Head of caudate nucleus (tissue), 42 donors: ENCODE measurements around the gene OLFML1.

Experiments used
- DNase-seq, 42 donors: peaks; one replicate each; pipeline versions ENCODE4 v3.0.0 to v3.0.0-alpha.2; 2020 to 2021; ENCODE audit warnings: mixed read lengths in 7 of 42
- intact Hi-C: fragments of 100-400 bp; cut with DNase I; formaldehyde crosslinking; loops from one replicate; pipeline ENCODE4 v1.15.0; 2022

Gene OLFML1

GRCh38 chr11:7546324-7546791 lies 61.1 kb downstream of the OLFML1 start:
- DNase-seq, result no peak
- intact Hi-C loops, result no loop called here

DNA sequence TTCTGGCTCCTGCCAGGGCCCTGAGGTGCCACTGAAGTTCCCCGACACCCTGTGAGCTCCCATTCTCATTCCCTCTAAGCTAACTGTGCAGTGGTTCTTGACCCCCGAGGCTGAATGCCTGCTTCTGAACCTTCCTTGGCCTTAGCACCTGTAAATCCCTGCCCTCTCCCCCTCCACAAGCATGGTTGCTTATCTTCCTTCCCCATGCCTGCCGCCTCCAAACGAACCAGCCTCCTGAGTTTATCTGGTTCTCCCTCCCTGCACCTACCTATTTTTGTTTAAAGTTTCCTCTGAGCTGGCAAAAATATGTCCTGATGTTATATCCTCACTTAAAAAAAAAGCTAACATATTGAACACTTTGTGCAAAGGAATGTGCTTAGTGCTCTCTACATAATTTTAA lies 62.4 kb downstream of the OLFML1 start:
- intact Hi-C loops, result no loop called here
- DNase-seq, result no peak

GRCh38 chr11:7548659-7549274 lies 63.5 kb downstream of the OLFML1 start:
- DNase-seq, result no peak
- intact Hi-C loops, result no loop called here

DNA sequence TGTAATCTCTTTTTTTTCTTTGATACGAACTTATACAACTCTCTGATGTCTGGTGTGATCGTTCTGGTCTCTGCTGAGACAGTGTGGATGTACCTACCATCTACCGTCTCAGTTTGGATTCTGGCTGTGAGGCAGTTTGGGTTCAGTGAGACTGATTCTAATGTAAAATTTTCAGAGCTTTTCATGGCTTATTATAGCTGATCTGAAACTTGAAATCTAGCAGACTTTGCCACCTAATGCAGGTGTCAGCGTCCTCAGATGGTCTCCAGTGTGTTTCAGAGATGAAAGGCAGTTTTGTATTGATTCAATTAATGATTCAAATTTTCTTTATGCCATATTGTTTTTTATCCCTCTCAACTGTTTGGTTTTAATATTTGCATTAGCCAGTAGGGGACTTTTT lies 64.4 kb downstream of the OLFML1 start:
- intact Hi-C loops, result no loop called here
- no peak for DNase-seq

GRCh38 chr11:7551571-7551970 lies 66.3 kb downstream of the OLFML1 start:
- intact Hi-C loops, result no loop called here

DNA sequence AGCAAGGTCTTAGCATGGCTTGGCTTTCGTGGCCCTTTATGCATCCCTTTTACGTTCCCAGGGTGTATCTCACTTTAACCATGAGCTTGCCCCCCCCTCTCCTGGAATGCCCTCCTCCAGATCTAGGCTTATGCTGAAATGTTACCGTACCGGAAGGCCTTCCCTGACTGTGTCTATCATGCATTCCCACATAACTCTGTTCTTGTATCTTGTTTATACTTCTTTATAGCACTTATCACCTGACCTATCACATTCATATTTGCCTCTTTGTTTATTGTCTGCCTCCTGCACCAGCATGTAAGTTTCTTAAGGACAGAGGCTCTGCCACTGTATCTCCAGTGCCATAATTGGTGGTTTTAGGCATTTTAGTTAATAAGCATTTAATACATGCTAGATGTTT lies 67.4 kb downstream of the OLFML1 start:
- intact Hi-C loops, result no loop called here
- no peak for DNase-seq

More at GRCh38 chr11:7551571-7551970, 66.3 kb downstream of the OLFML1 start:
- DNase-seq, result no peak

DNA sequence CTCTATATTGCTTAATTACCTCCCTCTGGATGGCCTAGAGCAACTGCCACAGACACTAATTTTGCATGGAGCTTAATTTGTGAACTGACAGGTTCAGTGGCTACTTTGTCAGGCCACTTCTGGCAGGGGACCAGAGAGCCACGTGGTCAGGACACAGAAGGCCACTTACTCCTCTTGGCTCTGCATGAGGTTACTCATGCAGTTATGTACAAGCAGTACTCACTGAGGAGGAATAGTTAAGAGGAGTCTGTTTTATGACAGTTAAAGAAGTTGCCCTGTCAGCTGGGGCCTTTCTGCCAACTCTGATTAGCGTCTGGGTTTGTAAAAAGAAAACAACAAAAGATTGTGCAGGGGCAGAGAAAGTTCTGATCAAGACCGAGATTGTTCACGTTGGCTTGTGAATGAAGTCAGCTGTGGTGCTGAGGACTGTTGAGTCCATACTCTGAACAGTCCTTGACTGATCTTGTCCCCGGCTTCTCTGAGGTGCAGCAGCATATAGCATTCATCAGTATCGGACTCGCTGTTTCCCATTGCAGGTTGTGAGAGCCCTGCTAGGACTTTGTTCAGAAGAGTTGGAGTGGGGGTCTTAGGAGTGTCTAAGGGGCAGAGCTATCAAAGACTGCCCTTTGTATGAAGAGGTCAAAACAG lies 69.9 kb downstream of the OLFML1 start:
- intact Hi-C loops, result no loop called here
- DNase-seq, result peak in 41 of 42 donors; percentile 51 to 92 (median 77)

DNA sequence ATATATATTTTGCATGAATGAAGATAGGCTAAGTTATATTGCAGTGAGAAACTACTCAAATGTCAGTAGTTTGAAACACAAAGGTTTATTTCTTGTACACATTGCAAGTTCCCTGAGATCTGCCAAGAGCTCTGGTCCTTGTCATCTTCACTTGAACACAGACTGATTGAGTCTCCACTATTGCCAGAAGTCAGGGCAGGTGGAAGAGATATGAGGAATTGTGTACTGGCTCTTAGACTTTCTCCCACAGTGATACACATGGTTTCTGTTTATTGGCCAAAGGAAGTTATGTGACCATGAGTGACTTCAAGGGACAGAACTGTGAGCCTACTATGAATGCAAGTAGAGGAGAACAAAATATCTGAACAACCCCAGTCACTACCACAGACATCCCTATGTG lies 72.7 kb downstream of the OLFML1 start:
- intact Hi-C loops, result no loop called here
- no peak for DNase-seq

DNA sequence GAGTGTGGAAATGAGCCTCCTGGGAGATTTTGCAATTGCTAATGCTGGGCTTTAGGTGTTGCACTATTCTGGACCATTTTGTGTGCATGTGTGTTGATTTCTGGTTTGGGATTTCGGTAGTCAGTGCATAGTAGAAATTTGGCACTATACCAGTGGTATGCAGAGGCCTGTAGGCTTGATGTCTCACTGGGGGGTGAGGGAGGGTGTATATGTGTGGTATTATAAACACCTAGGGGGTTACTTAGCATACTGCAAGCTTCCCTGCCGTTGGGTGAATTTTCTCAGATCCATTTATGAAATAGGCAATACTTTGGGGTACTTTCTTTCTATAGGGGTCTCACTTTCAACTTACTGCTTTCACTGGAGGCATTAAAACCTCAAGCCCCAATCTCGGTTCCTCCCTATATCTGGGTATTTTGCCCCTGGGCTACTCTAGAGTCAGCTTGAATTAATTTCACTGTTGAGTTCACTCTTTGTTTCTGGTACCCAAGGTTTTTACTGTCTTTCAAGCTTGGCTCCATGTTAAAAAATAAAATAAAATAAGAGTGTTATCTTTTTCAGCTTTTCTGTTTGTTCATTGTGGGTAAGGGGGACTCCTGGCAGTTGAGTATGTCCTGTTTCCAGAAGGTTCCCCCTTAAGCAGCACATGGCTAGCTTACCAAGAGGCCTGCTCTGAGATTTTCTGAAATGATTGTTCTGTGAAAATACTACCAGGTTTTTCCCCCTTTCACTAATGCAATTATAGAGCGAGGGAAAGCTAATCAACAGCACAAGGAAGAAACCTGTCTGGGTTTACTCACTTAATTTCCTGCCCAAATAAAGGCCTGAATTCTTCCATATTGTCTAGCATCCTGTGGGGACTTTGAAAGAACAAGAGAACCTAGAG lies 74.3 kb downstream of the OLFML1 start:
- no peak for DNase-seq
- intact Hi-C loops, result no loop called here
